ENCODE measurements around the gene KLK7.

KLK7 gene

GRCh38 chr19:50933640-50934039, 50.1 kb downstream of the KLK7 start:
- no peak for DNase-seq (ENCODE audit: low read depth, low spot score)

- no peak for DNase-seq (ENCODE audit: low read depth, low spot score)
Observed at GRCh38 chr19:50932690-50933083, 51.0 kb downstream of the KLK7 start.

GRCh38 chr19:50932018-50932689, 51.6 kb downstream of the KLK7 start:
- no peak for DNase-seq (ENCODE audit: low read depth, low spot score)

- DNase-seq (ENCODE audit: low read depth, low spot score): no peak
Observed at GRCh38 chr19:50931023-50931422, 52.7 kb downstream of the KLK7 start.

GRCh38 chr19:50928831-50929230, 54.9 kb downstream of the KLK7 start:
- no peak for DNase-seq (ENCODE audit: low read depth, low spot score)

Measured in activated naive CD8-positive, alpha-beta T cell treated with anti-CD3 and anti-CD28 coated beads, Interleukin-2, amount 50 U/mL, for 16 hours (primary cell).